Muscle layer of colon (tissue), 2 donors: ENCODE measurements around the gene TLDC2.
"Not testable (repeated sequence)": the region's sequence is repeated elsewhere in the genome, so short reads cannot be mapped to it uniquely, and the experiment has no call there.

Experiments
- H3K27ac ChIP-seq: one replicate; pipeline ENCODE4 v1.7.0; 2013; ENCODE audit warnings: low read depth, mild to moderate bottlenecking, low read length, moderate library complexity
- H3K27me3 ChIP-seq, 2 donors: one replicate each; pipeline ENCODE4 v1.7.0; 2013; ENCODE audit warnings: low read length in 2 of 2, mild to moderate bottlenecking in 2 of 2; ENCODE audit not compliant: insufficient read depth in 2 of 2, control insufficient read depth in 1 of 2
- H3K36me3 ChIP-seq: one replicate; pipeline ENCODE4 v1.7.0; 2013; ENCODE audit warnings: mild to moderate bottlenecking, low read length; ENCODE audit not compliant: insufficient read depth
- H3K4me1 ChIP-seq: one replicate; pipeline ENCODE4 v1.7.0; 2013; ENCODE audit warnings: mild to moderate bottlenecking, low read length; ENCODE audit not compliant: insufficient read depth
- H3K4me3 ChIP-seq, 2 donors: one replicate each; pipeline ENCODE4 v1.7.0; 2013; ENCODE audit warnings: low read length in 2 of 2, low read depth in 1 of 2, mild to moderate bottlenecking in 1 of 2, moderate library complexity in 1 of 2
- H3K9ac ChIP-seq: one replicate; pipeline ENCODE4 v1.7.0; 2013; ENCODE audit warnings: low read length
- H3K9me3 ChIP-seq: one replicate; pipeline ENCODE4 v1.7.0; 2013; ENCODE audit warnings: mild to moderate bottlenecking, low read length
- donor health status: abdominal sarcoma.
- donor health status: Adenocarcinoma of cecum.

TLDC2 gene

DNA sequence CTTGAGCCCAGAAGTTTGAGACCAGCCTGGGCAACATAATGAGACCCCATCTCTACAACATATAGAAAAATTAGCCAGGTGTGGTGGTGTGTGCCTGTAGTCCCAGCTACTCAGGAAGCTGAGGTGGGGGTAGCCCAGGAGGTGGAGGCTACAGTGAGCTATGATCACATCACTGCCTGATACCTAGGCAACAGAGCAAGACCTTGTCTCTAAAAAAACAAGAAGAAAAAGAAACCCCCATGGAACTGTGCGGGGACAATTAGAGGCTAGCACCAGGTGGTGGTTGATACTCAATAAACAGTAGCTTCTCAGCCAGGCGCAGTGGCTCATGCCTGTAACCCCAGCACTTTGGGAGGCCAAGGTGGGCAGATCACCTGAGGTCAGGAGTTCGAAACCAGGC lies 37.6 kb upstream of the TLDC2 start:
- H3K36me3 ChIP-seq = peaks cover 20% of the 10 kb centered on the region
- H3K27me3 ChIP-seq, H3K4me3 ChIP-seq, H3K9ac ChIP-seq, H3K27ac ChIP-seq, H3K9me3 ChIP-seq: not testable (repeated sequence)
- H3K4me1 ChIP-seq = peaks cover 36% of the 10 kb centered on the region

DNA sequence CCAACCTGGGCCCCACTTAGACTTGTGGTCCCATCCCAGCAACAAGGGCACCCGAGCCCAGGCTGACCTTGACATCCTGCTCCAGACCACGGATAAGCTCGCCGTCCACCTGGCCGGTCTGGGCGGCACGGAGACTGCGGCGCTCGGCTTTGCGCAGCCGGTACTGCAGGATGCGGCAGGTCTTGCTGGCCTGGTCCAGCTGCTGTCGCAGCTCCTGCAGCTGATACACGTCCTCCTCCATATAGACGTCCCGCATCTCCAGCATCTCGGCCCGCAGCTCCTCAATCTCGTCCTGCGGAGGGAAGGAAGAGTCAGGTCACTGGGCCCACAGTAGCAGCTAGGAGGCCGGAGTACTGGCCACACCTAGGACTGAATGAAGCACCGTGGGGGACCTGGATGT lies 36.8 kb upstream of the TLDC2 start:
- Histone ChIP-seq H3K9me3 (no peaks in the 10 kb centered on the region), H3K4me1 (peaks cover 33% of the 10 kb centered on the region), H3K4me3 (no peak overlapping the region), H3K36me3 (peaks cover 24% of the 10 kb centered on the region), H3K27me3 (no peaks in the 10 kb centered on the region), H3K27ac (no peak overlapping the region), H3K9ac (no peak overlapping the region)

DNA sequence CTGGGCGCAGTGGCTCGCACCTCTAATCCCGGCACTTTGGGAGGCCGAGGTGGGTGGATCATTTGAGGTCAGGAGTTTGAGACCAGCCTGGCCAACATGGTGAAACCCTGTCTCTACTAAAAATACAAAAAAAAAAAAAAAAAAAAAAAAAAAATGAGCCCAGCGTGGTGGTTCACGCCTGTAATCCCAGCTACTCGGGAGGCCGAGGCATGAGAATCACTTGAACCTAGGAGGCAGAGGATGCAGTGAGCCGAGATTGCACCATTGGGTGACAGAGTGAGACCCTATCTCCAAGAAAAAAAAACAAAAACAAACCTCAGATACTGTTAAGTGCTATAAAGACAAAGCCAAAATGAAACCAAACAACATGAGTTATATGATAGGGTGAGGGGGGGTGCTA lies 34.9 kb upstream of the TLDC2 start:
- H3K4me1 ChIP-seq = peaks cover 30% of the 10 kb centered on the region
- not testable (repeated sequence) for H3K9me3 ChIP-seq, H3K4me3 ChIP-seq, H3K27me3 ChIP-seq, H3K9ac ChIP-seq, H3K27ac ChIP-seq
- H3K36me3 ChIP-seq = peaks cover 24% of the 10 kb centered on the region

DNA sequence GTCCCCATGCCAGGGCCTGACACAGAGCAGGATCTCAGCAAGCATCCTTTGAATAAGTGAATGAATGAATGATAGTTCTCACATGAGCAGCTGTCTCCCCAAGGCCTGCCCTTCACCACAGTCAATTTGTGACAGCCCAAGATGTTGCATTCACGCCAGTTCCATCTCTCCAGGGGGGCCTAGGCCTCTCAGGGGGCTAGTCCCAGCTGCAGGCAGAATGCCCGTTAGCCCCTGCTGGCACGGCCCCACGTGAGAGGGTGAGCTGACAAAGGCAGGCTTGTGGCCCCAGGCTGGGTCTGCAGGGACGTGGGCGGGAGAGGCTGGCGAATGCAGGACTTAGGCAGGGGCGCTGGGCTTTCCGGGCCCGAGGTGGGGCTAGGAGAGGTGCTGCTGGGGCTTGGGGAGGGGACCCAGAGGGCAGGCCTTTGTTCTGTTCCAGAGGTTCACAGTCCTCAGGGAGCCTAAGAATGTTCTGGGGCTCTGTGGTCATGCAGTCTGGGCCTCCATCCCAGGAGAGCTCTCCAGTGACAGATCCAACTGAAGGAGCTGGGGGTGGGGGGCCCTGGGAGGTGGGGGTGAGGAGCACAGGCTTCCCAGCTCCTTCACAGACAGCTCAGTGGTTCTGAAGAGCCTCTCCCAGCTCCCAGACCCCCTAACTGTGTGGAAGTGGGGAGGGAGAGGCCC lies 30.5 kb upstream of the TLDC2 start:
- Histone ChIP-seq H3K27me3 (no peaks in the 10 kb centered on the region), H3K4me1 (peaks cover 62% of the 10 kb centered on the region), H3K9ac (peak overlapping the region; percentile 34), H3K4me3 (no peak overlapping the region), H3K27ac (peak overlapping the region; percentile 96), H3K36me3 (peaks cover 5% of the 10 kb centered on the region), H3K9me3 (no peaks in the 10 kb centered on the region)

DNA sequence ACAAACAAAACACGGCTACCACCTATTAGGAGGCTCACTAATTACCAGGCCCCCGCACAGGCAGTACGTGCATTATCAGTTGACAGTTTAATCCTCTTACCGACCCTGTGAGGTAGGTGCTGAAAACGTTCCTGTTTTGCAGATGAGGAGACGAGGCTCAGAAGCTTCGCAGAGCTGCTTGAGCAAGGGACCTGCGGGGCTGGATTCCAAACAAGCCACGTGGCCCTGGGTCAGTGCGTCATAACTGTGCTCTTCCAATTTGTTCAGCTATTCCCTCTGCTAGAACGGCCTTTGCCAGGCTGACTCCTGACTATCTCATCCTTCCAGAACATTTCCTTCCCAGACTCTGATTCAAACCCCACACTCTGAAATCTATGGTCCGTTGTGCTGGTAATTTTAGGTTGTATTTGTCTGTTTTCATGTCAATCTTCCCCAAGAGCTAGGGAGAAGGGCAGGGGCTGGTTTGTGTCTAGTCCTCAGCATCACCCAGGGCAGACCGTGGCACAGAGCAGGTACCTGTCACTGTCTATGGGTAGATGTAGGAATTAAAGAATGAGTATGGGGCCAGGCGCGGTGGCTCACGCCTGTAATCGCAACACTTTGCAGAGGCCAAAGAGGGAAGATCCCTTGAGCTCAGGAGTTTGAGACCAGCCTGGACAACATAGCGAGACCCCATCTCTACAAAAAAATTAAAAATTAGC lies 28.8 kb upstream of the TLDC2 start:
- no peak overlapping the region for H3K4me3 ChIP-seq

DNA sequence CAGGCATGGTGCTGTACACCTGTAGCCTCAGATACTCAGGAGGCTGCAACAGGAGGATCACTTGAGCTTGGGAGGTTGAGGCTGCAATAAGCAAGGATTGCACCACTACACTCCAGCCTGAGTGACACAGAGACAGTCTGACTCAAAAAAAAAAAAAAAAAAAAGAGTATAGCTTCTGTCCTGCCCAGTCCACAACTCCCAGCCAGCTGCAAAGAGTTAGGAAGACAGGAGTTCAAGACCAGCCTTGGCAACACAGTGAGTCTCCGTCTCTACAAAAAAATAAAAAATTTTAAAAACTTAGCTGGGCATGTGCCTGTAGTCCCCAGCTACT lies 28.3 kb upstream of the TLDC2 start:
- Histone ChIP-seq H3K27ac (peak overlapping the region; percentile 96), H3K9ac (peak overlapping the region; percentile 46), H3K4me1 (peaks cover 74% of the 10 kb centered on the region), H3K9me3 (no peaks in the 10 kb centered on the region), H3K4me3 (no peak overlapping the region), H3K27me3 (no peaks in the 10 kb centered on the region), H3K36me3 (peaks cover 5% of the 10 kb centered on the region)

More for the DNA sequence above, 28.8 kb upstream of the TLDC2 start:
- no peaks in the 10 kb centered on the region for H3K27me3 ChIP-seq
- H3K36me3 ChIP-seq = peaks cover 5% of the 10 kb centered on the region
- H3K9ac ChIP-seq = peak overlapping the region; percentile 46
- peaks cover 69% of the 10 kb centered on the region for H3K4me1 ChIP-seq
- H3K9me3 ChIP-seq = no peaks in the 10 kb centered on the region
- H3K27ac ChIP-seq = peak overlapping the region; percentile 96

DNA sequence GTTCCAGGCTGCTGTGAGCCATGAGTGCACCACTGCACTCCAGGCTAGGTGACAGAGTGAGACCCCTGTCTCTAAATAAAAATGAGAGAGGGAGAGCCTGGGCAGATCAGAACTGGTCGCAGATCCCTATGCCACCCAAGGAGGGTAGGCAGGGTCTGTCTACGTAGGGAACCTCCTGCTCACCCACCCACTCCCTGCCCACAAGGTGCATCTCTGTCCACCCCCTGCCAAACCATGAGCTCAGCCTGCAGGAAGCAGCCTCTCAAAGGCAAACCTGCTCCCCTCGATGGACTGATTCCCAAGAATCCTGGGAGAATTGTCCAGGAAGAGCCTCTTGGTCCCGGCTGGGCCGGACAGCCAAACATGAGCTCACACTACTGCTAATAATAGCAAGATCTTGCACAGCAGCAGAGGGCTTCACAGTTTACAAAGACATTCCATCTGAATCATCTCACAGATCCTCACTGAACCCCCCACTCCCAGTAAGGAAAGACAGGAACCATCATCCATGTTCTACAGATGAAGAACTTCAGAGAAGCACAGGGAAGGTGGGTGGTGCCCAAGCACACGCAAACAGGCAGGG lies 27.8 kb upstream of the TLDC2 start:
- Histone ChIP-seq H3K9ac (peak overlapping the region; percentile 46), H3K36me3 (peaks cover 5% of the 10 kb centered on the region), H3K4me1 (peaks cover 72% of the 10 kb centered on the region), H3K27me3 (no peaks in the 10 kb centered on the region), H3K9me3 (no peaks in the 10 kb centered on the region), H3K4me3 (no peak overlapping the region), H3K27ac (peak overlapping the region; percentile 96)

DNA sequence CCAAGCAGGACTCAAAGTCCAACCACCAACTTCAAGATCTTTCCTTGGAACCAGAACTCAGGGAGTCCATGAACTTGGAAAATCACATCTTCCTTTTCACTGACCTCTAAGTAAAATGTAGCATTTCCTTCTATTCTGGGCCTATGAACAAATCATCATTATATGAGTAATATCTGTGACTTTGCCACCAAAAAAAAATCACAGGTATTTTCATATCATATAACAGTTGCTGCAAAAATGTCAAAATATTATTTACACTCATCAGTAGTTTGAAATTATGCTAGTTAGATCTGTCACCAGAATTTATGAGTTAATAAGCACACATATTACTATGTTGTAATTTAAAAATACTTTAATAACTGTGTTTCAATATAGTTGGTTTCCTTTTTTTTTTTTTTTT lies 27.3 kb upstream of the TLDC2 start:
- Histone ChIP-seq H3K27ac (peak overlapping the region; percentile 96), H3K9me3 (no peaks in the 10 kb centered on the region), H3K9ac (peak overlapping the region; percentile 23), H3K4me3 (no peak overlapping the region), H3K4me1 (peaks cover 72% of the 10 kb centered on the region), H3K27me3 (no peaks in the 10 kb centered on the region), H3K36me3 (peaks cover 4% of the 10 kb centered on the region)

DNA sequence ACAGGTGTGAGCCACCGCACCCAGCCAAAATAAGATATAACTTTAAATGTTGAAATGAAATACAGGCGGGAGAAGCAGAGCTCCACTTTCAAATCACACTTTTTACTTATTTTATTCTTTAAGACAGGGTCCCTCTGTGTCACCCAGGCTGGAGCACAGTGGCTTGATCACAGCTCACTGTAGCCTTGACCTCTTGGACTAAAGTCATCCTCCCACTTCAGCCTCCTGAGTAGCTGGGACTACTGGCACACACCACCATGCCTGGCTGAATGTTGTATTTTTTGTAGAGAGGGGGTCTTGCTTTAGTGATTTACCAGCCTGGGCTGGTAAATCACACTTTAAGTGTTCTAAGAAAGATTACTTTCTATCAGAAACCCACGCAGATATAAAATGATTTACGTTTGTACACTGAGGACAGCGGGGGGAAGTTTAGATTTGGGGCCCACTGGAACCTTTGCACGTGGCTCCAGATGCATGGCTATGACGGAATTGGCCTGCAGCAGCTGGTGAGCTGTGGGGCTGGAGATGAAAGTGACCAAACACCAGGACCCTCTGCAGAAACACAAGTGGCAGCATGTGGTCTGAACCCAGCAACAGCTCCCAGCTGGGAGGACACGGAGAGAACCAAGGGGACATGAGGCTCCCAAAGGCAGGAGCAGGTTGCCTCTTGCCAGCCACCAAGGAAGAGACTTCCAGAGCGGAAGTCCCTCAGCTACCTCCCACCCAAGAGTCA lies 26.4 kb upstream of the TLDC2 start:
- H3K4me1 ChIP-seq = peaks cover 78% of the 10 kb centered on the region
- H3K27ac ChIP-seq = peak overlapping the region; percentile 27

DNA sequence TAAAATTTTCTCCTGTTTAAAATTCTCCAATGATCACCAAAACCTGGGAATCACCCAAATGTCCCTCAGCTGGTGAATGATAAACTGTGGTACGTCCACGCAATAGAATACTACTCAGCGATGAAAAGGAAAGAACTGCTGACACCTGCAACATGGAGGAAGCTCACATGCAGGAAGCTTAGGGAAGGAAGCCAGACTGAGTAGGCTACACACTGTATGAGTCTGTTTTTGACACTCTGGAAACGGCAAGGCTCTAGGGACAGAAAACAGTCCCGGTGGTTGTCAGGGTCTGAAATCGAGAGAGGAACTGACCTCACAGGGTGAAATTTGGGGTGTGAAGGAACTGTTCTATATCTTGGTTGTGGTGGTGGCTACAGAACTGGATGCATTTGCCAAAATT lies 25.2 kb upstream of the TLDC2 start:
- Histone ChIP-seq H3K9me3 (no peaks in the 10 kb centered on the region), H3K27ac (no peak overlapping the region), H3K4me3 (no peak overlapping the region), H3K4me1 (peaks cover 81% of the 10 kb centered on the region), H3K36me3 (peaks cover 4% of the 10 kb centered on the region), H3K9ac (no peak overlapping the region), H3K27me3 (no peaks in the 10 kb centered on the region)

More for the DNA sequence above, 26.4 kb upstream of the TLDC2 start:
- no peak overlapping the region for H3K4me3 ChIP-seq
- no peaks in the 10 kb centered on the region for H3K9me3 ChIP-seq
- peaks cover 4% of the 10 kb centered on the region for H3K36me3 ChIP-seq
- H3K27me3 ChIP-seq = no peaks in the 10 kb centered on the region
- no peak overlapping the region for H3K9ac ChIP-seq

DNA sequence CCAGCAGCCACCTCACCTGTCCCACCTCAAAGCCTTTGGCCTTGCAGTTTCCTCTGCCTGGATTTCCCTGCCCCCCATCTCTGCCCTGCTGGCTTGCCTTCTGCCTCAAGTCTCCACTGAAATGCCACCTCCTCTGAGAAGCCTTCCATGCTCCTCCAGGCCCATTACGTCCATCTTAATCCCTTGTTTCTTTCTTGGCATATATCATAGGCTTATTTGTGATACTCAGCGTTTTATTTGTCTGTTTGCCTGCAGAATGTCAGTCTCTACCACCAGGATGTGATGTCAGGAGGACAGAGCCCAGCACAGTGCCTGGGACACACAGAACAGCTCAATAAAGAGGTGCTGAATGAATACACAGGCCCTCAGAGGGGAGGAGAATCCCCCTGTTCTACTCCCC lies 24.4 kb upstream of the TLDC2 start:
- Histone ChIP-seq H3K36me3 (peaks cover 4% of the 10 kb centered on the region), H3K27me3 (no peaks in the 10 kb centered on the region), H3K27ac (peak overlapping the region; percentile 84), H3K4me3 (no peak overlapping the region), H3K9me3 (no peaks in the 10 kb centered on the region), H3K9ac (peak overlapping the region; percentile 25), H3K4me1 (peaks cover 81% of the 10 kb centered on the region)
